ENCODE measurements around the gene TNNT2. TPM values are rescaled to one million over a fixed set of nuclear protein-coding genes. Genes with fewer than 3 reads are reported as not detected.

TNNT2 gene
- total RNA-seq, 1 experiment from 2014 or later: not detected

DNA sequence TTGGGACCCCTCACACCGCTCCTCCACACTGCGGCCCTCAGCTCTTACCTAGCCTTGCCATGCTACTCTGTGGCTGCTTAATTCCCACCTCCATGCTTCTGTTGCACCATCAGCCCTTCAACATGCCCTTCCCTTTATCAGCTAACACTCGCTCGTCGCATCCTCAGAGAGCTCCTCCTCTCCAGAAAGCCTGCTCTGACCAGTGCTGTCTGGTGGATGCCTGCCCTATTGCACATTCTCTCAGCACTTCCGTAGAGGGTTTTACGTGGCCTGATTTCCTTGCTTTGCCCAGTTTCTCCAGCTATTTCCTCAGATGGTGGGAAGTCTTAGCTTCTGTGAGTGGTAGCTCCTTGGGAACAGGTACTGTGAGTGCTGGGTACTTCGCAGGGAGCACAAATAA, 32.0 kb upstream of the TNNT2 start:
- Histone ChIP-seq H3K36me3 (no peaks in the 10 kb centered on the region), H3K27ac (no peak overlapping the region), H3K4me3 (no peak overlapping the region), H3K27me3 (replicated peaks) (peaks cover 16% of the 10 kb centered on the region; the same call in 1 of the 2 replicates), H3K4me1 (replicated peaks) (no peaks in the 10 kb centered on the region), H3K9me3 (replicated peaks) (no peaks in the 10 kb centered on the region)
- no peak for DNase-seq (ENCODE audit: low read depth in 1 of 2, low spot score in 2 of 2)

DNA sequence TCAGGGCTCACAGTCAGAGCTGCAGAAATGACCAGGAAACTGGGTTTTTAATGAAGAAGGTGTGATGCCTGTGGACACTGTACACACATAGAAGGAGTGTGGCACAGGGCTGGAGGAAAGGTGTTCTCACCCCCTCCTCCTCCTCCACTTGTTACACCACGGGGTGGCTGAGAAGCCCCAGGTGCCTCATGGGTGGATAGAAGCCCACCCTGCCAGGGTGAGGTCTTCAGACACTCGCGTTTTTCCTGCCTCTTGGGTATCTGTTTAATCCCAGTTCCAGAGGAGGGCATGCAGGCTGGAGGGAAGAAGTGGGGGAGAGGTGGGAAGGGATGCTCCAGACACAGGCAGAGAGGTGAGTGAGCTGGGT, 31.3 kb upstream of the TNNT2 start:
- Histone ChIP-seq H3K36me3 (no peaks in the 10 kb centered on the region), H3K27ac (no peak overlapping the region), H3K4me3 (no peak overlapping the region), H3K9me3 (replicated peaks) (no peaks in the 10 kb centered on the region), H3K4me1 (replicated peaks) (no peaks in the 10 kb centered on the region), H3K27me3 (replicated peaks) (peaks cover 16% of the 10 kb centered on the region; the same call in 1 of the 2 replicates)
- no peak for DNase-seq (ENCODE audit: low read depth in 1 of 2, low spot score in 2 of 2)

DNA sequence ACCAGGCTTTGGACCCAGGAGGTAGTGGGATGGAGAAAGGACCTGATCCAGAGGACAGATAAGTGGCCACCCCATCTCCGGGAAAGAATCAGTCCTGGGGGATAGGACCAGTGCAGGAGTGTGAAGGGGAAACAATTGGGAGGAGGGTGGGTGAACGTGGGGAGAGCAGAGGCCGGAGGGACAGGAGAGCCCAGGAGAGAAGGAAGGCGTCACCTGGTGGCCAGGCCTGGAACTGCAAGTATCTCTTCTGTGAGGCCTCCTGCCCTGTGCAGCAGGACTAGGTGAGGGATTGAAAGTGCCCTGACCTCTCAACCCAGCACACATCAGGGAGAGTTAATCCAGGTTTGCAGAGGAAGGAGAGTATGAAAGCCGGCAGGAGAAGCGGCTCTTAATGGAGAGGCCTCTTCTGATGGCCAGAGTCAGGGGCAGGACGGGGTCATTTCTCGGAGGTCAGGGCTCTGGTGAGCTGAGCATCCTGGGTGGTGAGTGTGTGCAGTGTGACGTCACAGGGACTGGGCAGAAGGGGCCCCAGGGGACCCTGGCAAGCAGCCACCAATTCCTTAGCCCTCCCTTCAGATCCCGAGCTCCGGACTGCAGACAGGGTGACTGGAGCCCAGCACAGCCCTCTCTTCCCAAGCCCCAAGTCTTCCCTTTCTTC, 30.8 kb upstream of the TNNT2 start:
- H3K27me3 ChIP-seq (replicated peaks): peaks cover 22% of the 10 kb centered on the region
- peak; percentile 62 to 81 for DNase-seq (ENCODE audit: low read depth in 1 of 2, low spot score in 2 of 2)
- H3K4me3 ChIP-seq: no peak overlapping the region
- no peaks in the 10 kb centered on the region for H3K36me3 ChIP-seq
- no peak overlapping the region for H3K27ac ChIP-seq
- no peaks in the 10 kb centered on the region for H3K9me3 ChIP-seq (replicated peaks)
- H3K4me1 ChIP-seq (replicated peaks): no peaks in the 10 kb centered on the region

DNA sequence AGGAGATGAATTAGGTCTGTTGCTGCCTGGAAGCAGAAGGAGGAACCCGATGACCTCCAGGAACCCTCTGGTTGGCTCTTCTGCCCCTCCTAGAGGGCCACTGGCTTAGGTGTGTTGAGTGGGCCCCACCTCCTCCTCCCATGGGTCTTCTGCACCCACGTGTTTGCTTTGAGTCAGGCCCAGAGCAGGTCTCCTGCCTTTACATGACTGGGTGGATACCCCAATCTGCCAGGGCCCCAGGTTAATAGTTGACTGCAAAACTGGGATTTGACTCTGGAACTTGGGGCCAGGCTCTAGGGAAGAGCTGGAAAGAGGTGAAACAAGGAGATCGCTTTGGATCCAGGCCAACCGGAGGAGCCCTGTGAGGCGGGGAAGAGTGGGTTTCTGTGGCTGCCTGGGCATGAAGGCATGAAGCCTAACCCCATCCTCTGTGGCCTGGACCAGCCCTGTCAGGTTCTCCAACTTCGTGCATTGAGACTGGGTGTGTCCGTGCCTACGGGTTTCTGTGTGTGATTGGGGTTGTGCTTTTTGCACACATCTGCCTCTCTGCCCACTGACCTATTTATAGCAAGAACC, 29.4 kb upstream of the TNNT2 start:
- Histone ChIP-seq H3K4me3 (no peak overlapping the region), H3K27ac (no peak overlapping the region), H3K4me1 (replicated peaks) (no peaks in the 10 kb centered on the region), H3K27me3 (replicated peaks) (peaks cover 21% of the 10 kb centered on the region), H3K9me3 (replicated peaks) (no peaks in the 10 kb centered on the region), H3K36me3 (no peaks in the 10 kb centered on the region)
- DNase-seq (ENCODE audit: low read depth in 1 of 2, low spot score in 2 of 2): no peak

DNA sequence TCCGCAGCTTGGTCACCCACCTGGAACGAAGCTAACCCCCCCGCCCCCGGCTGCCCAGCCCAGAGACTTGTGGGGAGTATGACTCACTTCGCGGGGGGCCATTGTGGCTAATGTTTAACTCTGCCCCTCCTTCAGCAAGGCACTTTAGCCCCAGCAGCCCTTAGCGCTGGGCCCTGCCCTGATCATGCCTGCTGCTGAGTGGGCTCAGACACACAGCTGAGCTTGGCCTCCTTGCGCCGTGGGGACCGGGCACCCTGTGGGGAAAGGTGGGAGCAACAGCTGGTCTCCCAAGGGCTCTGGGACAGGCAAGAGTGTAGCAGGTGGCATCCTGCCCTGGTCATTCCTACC, 28.0 kb upstream of the TNNT2 start:
- Histone ChIP-seq H3K4me1 (replicated peaks) (no peaks in the 10 kb centered on the region), H3K9me3 (replicated peaks) (no peaks in the 10 kb centered on the region), H3K27me3 (replicated peaks) (peaks cover 25% of the 10 kb centered on the region), H3K27ac (no peak overlapping the region), H3K36me3 (no peaks in the 10 kb centered on the region), H3K4me3 (no peak overlapping the region)
- no peak for DNase-seq (ENCODE audit: low read depth in 1 of 2, low spot score in 2 of 2)

DNA sequence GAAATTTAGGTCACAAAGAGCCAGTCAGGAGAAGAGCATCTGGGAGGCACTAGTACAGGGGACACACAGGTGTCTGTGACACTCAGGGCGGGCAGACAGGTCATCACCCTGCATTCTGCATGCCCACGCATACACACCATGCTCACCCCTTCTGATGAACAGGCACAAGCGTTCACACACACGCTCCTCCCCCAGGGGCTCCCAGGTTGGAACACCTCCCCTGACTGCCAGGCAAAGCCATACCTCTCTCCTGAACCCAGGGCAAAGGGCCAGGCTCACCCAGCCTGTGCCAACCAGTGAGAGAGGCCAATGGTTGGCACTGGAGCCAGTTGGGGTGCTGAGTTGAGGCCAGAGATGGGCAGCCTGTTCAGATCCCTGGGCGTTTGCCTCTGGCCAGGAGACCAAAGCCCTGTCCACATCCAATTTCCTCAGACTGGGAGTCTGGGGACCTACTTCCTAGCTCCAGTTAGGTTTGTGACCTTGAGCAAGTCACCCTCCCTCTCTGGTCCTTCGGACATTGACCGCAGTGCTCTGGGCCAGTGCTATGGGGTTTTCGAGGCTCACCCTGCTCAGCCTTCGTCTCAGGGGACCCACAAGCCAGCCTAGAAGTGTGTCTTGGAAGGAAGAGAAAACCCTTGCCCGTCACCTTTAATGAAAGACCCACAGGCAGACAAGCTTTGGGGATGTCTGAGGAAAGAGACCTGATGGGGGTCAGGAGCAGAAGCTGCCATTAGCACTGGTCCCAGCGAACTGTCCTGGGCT, 27.4 kb upstream of the TNNT2 start:
- no peaks in the 10 kb centered on the region for H3K4me1 ChIP-seq (replicated peaks)
- no peak overlapping the region for H3K27ac ChIP-seq
- H3K4me3 ChIP-seq: no peak overlapping the region
- H3K36me3 ChIP-seq: no peaks in the 10 kb centered on the region
- H3K9me3 ChIP-seq (replicated peaks): no peaks in the 10 kb centered on the region
- peaks cover 30% of the 10 kb centered on the region for H3K27me3 ChIP-seq (replicated peaks)
- DNase-seq (ENCODE audit: low read depth in 1 of 2, low spot score in 2 of 2): no peak

DNA sequence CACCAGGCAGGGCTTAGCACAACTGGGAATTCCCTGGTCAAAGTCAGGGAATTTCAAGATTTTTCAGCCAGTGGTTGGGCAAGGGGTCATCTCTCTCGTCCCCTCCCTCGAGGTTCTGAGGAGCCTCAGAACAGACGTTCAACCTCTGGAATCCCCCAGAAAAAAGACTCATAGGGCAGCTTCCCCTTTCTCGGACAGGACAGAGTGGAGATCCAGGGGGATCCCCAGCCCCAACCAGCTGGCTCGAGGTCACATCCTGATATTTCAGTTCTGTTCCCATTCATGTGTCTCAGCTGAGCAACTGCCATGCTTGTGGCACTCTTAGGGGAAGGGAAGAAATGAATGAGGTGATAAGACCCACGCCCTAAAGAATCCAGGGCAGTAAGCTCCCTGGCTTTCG, 26.6 kb upstream of the TNNT2 start:
- H3K4me3 ChIP-seq: no peak overlapping the region
- H3K36me3 ChIP-seq: no peaks in the 10 kb centered on the region
- no peak for DNase-seq (ENCODE audit: low read depth in 1 of 2, low spot score in 2 of 2)
- no peaks in the 10 kb centered on the region for H3K4me1 ChIP-seq (replicated peaks)
- H3K27me3 ChIP-seq (replicated peaks): peaks cover 39% of the 10 kb centered on the region
- no peaks in the 10 kb centered on the region for H3K9me3 ChIP-seq (replicated peaks)
- no peak overlapping the region for H3K27ac ChIP-seq

DNA sequence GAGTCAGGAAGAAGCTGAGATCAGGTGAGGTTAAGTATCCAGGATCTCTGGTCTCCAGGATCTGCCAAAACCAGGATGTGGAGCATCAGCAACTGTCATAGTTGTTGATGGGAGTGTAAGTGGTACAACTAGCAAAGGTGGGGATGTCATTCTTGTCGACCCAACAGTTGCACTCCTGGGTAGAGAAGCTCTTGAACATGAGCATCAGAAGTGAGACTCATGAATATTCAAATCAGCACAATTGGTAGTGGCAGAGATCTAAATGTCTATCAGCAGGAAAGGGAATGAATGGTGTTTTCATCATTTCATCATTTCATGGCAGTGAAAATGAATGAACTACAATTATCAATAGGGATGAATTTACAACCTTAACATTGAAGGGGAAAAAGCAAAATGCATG, 25.9 kb upstream of the TNNT2 start:
- no peak overlapping the region for H3K27ac ChIP-seq
- H3K4me3 ChIP-seq: no peak overlapping the region
- no peak for DNase-seq (ENCODE audit: low read depth in 1 of 2, low spot score in 2 of 2)
- H3K9me3 ChIP-seq (replicated peaks): no peaks in the 10 kb centered on the region
- H3K27me3 ChIP-seq (replicated peaks): peaks cover 46% of the 10 kb centered on the region
- no peaks in the 10 kb centered on the region for H3K4me1 ChIP-seq (replicated peaks)
- no peaks in the 10 kb centered on the region for H3K36me3 ChIP-seq

DNA sequence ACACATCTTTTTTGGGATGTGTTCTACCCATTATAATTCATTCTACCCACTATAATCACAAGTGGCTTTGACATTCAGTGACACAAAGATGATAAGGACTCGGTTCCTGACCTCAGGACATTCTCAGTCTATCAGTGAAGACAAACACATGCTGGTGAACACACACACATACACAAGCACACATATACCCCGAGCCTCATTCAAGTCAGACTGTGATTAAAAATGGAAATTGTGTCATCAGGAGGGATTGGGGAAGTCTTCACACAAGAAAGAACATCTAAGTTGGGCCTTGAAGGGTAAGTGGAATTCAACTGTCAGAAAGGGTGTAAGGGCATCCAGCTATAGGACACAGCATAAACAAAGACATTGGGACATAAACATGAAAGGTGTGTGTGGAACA, 24.2 kb upstream of the TNNT2 start:
- H3K36me3 ChIP-seq: no peaks in the 10 kb centered on the region
- no peak overlapping the region for H3K4me3 ChIP-seq
- H3K9me3 ChIP-seq (replicated peaks): no peaks in the 10 kb centered on the region
- no peak overlapping the region for H3K27ac ChIP-seq
- DNase-seq (ENCODE audit: low read depth in 1 of 2, low spot score in 2 of 2): no peak
- H3K27me3 ChIP-seq (replicated peaks): peaks cover 48% of the 10 kb centered on the region
- no peaks in the 10 kb centered on the region for H3K4me1 ChIP-seq (replicated peaks)

DNA sequence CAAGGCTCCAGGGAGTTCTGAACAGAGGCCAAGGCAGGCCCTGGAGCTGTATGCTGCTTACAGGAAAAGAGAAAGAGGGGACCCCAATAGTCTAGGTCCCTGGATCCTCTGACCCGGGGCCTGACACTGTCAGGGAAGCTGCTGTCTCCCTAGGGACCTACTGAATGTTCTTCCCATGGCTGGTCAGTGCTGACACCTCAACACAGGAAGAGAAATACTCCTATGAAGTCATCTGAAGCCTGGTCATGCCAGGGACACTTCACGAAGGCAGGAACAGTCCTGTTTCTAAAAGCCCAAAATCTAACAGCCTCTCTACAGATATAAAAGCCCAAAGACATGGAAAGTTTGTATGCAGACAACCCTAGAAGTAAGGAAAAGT, 23.4 kb upstream of the TNNT2 start:
- H3K27me3 ChIP-seq (replicated peaks): peaks cover 48% of the 10 kb centered on the region
- H3K9me3 ChIP-seq (replicated peaks): no peaks in the 10 kb centered on the region

DNA sequence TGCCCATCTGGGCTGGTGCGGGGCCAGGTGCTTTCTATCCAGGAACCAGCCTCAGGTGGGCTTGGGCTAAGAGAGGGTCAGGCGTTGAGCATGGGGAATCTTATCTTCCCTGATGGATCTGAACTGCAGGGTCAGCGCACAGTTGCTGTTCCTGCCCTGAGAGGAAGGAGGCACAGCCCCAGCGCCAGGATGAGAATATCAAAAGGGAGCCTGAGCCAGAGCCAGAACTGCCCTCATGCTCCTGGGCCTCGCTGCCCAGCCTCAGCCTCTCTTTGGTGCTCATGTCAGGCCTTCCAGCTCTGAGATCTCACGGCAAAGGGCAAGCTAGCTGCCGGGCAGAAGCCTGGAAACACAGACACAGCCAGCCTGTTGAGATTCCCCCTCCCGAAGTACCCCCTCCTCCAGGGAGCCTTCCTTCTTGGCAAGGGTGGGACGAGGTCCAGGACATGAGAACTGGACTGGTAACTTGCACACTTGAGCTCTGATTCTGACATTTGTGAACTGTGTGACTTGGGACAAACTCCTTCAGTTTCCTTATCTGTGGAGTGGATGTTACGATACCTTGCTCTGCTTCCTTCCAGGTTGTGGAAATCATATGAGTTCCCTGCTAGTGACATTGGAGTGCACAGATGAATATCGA, 22.9 kb upstream of the TNNT2 start:
- Histone ChIP-seq H3K27ac (no peak overlapping the region), H3K4me3 (no peak overlapping the region), H3K36me3 (no peaks in the 10 kb centered on the region), H3K9me3 (replicated peaks) (no peaks in the 10 kb centered on the region), H3K4me1 (replicated peaks) (no peaks in the 10 kb centered on the region), H3K27me3 (replicated peaks) (peaks cover 49% of the 10 kb centered on the region)
- DNase-seq (ENCODE audit: low read depth in 1 of 2, low spot score in 2 of 2): no peak

More for the DNA sequence above, 23.4 kb upstream of the TNNT2 start:
- Histone ChIP-seq H3K4me1 (replicated peaks) (no peaks in the 10 kb centered on the region), H3K27ac (no peak overlapping the region), H3K4me3 (no peak overlapping the region), H3K36me3 (no peaks in the 10 kb centered on the region)
- DNase-seq (ENCODE audit: low read depth in 1 of 2, low spot score in 2 of 2): no peak

DNA sequence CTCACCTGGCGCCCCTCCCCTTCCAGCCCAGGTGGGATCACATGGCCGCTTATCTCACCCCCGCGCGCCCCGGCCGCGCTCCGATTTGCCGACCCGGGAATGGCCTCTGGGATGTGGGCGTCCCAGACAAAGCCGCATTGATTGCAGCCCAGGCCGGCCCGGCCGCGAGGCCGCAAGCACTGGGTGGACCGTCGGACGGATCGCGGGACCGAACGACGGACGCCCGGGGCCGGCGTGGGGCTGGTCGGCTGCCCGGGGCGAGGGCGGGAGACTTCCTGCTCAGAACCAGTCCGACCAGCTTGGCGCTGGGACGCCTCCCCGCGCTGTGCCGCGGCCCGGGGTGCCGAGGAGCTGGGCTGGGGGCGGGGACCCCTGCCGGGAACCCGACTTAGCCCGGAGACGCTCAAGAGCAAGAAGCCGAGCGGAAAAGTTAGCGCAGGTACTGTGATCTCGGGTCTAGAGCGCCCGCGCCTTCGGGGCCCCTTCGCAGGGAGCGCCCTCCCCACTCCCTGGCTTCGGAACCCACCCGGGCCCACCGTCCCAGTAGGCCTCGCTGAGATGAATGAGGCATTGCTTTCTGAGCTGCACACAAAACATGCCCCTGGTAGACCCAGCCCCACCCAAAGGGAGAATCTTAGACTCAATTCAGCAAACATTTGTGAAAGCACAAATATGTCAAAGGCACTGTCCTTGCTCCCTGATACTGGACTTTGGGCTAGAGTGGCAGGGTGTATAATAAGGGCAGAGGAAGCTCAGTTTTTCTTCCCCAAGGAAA, 22.1 kb upstream of the TNNT2 start:
- Histone ChIP-seq H3K36me3 (no peaks in the 10 kb centered on the region), H3K27ac (no peak overlapping the region), H3K4me3 (no peak overlapping the region), H3K4me1 (replicated peaks) (no peaks in the 10 kb centered on the region), H3K9me3 (replicated peaks) (no peaks in the 10 kb centered on the region), H3K27me3 (replicated peaks) (peaks cover 53% of the 10 kb centered on the region)
- no peak for DNase-seq (ENCODE audit: low read depth in 1 of 2, low spot score in 2 of 2)

DNA sequence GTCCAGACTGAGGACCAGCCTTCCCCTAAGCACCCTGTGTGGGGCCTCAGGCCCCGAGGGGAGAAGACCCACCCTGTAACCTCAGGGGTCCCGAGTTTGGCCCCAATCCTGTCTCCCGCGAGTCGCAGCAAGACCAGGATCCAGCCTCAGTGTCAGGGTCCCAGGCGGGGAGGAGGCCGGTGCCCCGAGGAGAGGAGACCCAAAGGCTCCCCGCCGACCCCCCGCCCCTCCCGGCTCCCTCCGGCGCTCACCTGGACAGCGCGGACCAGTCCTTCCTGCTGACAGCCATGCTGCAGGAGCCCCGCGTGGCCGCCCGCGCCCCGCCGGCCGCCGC, 21.5 kb upstream of the TNNT2 start, which contains the start of gene LAD1:
Gene LAD1, minus strand, starts transcription at position 307 of the 334 bp plus-strand sequence. Its CDS starts 18 bp downstream, at position 289.
- H3K36me3 ChIP-seq: no peaks in the 10 kb centered on the region
- H3K4me1 ChIP-seq (replicated peaks): no peaks in the 10 kb centered on the region
- no peak within 1 kb of the TSS for H3K4me3 ChIP-seq
- no peak within 1 kb of the TSS for H3K27ac ChIP-seq
- no peak for DNase-seq (ENCODE audit: low read depth in 1 of 2, low spot score in 2 of 2)
- H3K9me3 ChIP-seq (replicated peaks): no peaks in the 10 kb centered on the region
- H3K27me3 ChIP-seq (replicated peaks): peaks cover 53% of the 10 kb centered on the region
